Activated CD4-positive, alpha-beta T cell treated with anti-CD3 and anti-CD28 coated beads for 48 hours (primary cell): ENCODE measurements around the gene ZMYND8.

Experiments
- DNase-seq: peaks from one replicate; pipeline ENCODE4 v3.0.0-alpha.2; 2020

Gene ZMYND8

GRCh38 chr20:47160992-47161391, 195.5 kb downstream of the ZMYND8 start:
- no peak for DNase-seq

- DNase-seq = no peak
Measured at GRCh38 chr20:47160240-47160639, 196.3 kb downstream of the ZMYND8 start.
